GM21529 (cell line): ENCODE measurements around the gene BRAF.
"Not testable (repeated sequence)": the region's sequence is repeated elsewhere in the genome, so short reads cannot be mapped to it uniquely, and the experiment has no call there.

Experiments
- ATAC-seq: cut with Tn5 transposase; IDR thresholded peaks from one replicate; pipeline ENCODE4 v1.9.1; 2021; ENCODE audit not compliant: unreplicated experiment

BRAF gene

GRCh38 chr7:140924821-140925421 lies at the start of gene BRAF:
TSS of gene BRAF (minus strand) at chr7:140924929. CDS start at chr7:140924703, 226 bp downstream.
- peak; percentile 45 for ATAC-seq

- ATAC-seq: no peak
These were observed 48.4 kb upstream of the BRAF start for GRCh38 chr7:140972876-140973829.

DNA sequence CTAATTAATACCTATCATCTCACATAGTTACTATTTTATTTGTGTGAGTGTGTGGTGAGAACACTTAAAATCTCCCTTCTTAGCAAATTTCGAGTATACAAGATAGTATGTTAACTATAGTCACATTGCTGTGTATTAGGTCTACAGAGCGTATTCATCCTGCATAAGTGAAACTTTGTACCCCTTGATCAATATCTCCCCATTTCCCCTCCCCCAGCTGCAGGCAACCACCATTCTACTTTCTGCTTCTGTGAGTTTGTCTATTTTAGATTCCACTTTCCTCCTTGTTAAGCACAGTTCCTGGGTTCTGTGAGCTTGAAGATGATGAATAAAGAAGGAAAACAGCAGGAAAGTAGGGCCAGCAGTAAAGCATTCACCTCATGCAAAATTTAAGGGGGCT lies 47.6 kb upstream of the BRAF start:
- ATAC-seq: no peak

DNA sequence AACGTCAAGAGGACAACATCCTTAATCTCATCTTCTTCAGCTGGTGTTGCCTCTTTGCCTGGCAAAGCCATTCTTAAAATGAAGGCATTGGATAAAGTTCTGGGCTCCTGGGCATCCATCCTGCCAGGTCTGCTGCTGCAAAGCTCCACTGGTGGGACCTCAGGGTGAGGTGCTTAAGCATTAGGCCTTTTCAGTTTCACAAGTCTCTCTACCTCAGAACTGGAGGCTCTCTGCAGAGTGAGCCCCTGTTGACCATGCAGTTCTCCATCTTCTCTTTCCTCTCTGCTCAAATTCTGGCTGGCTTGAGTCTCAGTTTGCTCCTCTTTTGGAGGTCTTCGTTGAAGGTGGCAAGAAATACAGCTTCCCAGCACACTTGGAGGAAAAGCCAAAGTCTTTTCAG lies 42.7 kb upstream of the BRAF start:
- ATAC-seq: no peak

DNA sequence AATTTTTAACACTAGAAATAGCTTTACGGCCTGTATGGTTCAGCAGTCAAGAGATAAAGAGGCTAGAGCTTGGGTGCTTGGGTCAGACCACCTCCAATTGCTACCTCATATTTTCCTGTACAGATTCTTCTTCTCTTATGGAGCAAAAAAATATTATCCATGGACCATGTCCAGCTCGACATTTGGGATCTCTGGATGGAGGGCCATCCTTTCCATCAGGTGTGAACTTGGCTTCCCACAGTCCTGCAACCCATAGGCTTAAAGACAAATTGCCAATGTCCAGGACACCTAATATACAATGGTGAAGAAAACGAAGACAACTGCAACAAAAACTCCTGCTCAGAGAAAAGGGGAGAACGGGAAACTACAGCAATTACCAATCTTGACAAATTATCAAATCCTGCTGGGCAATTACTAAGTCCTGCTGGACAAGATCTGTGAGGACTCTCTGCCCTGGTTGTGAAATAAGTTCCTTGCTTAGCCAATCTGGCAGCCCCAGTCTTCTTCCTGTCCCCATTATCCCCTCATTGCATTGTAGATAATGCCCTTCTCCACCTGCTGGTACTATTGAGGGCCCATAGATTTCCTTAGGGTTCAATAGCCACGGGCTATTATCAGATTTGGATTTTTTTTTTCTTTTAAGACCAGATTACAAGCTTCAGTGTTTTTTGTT lies 42.0 kb upstream of the BRAF start:
- ATAC-seq: no peak

DNA sequence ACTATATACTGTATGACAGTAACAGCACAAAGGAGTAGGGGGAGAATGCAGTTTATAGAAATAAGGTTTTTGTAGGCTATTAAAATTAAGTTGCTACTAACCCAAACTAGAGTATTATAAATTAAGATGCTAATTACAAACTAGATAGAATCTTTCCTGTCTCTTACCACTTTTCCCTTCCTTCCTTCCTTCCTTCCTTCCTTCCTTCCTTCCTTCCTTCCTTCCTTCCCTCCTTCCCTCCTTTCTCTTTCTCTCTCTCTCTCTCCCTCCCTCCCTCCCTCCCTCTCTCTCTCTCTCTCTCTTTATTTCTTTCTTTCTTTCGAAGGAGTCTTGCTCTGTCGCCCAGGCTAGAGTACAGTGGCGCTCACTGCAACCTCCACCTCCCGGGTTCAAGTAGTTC lies 36.4 kb upstream of the BRAF start:
- ATAC-seq: no peak

DNA sequence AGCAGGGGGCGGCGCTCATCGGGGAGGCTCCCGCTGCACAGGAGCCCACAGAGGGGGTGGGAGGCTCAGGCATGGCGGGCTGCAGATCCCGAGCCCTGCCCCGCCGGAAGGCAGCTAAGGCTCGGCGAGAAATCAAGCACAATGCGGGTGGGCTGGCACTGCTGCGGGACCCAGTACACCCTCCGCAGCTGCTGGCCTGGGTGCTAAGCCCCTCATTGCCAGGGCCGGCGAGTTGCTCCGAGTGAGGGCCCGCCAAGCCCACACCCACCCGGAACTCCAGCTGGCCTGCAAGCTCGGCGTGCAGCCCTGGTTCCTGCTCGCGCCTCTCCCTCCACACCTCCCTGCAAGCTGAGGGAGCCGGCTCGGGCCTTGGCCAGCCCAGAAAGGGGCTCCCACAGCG lies 32.3 kb upstream of the BRAF start:
- not testable (repeated sequence) for ATAC-seq

- ATAC-seq: no peak
These were observed 21.2 kb upstream of the BRAF start for GRCh38 chr7:140945940-140946339.

GRCh38 chr7:140942242-140942641 lies 17.5 kb upstream of the BRAF start:
- ATAC-seq: not testable (repeated sequence)

DNA sequence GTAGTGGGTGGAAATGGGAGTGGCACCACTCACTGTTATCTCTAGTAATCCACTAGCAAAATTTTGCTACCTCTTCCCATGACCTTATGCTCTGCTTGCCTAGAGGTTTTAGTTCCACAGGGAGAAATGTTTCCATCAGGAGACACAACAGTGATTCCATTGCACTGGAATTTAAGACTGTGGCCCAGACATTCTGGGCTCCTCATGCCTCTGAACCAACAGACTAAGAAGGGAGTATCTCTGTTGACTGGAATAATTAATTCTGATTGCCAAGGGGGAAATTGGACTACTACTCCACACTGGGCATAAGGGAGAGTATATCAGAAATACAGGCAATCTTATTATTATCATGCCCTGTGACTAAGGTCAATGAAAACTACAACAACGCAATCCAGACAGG lies 16.2 kb upstream of the BRAF start:
- ATAC-seq: no peak

GRCh38 chr7:140937702-140938264 lies 13.1 kb upstream of the BRAF start:
- no peak for ATAC-seq

DNA sequence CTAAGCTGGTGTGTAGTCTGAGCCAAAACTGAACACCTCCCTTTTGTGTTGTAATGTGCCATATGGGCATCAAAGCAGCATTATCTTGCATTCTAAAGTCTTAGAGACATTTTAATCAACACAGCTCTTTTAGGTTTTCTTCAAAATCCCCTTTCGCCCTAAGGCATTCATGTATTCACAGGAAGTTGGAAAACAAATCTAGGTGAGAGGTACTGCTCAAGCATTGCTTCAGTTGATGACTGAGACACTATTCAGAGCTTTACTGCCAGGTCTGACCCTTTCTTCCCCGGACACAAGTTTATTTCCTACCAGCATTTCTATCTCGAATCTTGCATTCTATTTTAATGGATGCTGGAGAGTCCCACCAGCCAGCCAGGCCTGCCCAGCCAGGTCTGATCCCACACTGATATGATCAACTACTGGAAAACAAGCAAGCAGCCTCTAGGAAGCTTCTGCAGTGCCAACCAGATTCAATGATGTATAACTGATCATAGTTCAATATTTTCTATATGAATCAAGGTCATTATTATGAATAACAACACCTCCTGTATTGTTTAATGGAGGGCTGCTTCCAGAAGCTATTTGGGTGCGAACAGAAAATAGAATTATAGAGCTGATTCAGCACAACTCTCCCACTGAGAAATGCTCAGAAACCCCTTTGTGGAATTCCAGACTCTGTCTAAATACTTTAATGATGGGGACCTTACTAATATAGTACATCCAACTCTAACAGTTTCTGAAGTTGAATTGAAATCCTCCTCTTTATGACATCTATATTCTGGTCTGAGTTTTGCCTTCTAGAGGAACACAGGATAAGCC lies 4.0 kb upstream of the BRAF start:
- ATAC-seq: no peak

DNA sequence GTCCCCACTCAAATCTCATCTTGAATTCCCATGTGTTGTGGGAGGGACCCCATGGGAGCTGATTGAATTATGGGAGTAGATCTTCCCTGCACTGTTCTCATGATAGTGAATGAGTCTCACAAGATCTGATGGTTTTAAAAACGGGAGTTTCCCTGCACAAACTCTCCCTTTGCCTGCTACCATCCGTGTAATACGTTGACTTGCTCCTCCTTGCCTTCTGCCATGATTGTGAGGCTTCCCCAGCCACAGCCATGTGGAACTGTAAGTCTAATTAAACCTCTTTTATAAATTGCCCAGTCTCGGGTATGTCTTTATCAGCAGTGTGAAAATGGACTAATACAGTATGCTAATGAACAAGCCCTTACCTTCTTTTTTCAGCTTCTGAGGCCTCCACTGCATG lies 3.2 kb upstream of the BRAF start:
- not testable (repeated sequence) for ATAC-seq

- ATAC-seq: no peak
These were observed 2.6 kb upstream of the BRAF start for GRCh38 chr7:140927351-140927750.

- ATAC-seq: no peak
These were observed 1.5 kb upstream of the BRAF start for GRCh38 chr7:140926021-140926817.

- peak; percentile 85 for ATAC-seq
These were observed 509 bp downstream of the BRAF start for GRCh38 chr7:140924019-140924820.

- peak; percentile 9 for ATAC-seq
These were observed 1.2 kb downstream of the BRAF start for GRCh38 chr7:140923358-140924006.

DNA sequence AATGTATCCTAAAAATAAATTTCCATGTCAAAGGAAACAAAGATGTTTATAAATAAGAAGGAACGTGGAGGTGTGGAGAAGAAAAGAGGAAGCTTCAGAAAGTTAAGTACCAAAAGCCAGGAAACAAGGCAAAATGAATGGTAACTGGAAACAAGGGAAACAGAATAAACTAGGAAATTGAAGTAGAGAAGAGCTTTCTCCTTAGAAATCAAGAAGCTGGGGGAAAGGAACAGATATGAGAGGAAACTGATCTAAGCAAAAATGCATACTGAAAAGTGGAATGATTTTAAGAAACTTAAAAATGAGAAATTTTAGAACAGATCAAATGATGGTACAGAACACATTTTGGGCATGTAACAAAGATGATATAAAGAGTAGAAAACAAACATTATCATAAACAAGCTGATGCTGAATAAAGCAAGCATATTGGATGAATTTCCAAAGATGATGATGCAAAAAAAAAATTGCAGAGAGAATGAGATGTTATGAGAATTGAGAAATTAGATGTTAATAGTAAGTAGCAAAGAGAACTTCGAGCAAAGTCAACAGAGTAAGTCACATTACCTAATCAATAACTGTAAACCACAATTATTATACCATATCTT lies 1.9 kb downstream of the BRAF start:
- no peak for ATAC-seq
